HepG2 (cell line): ENCODE measurements around the gene SERP1. TPM values are rescaled to one million over a fixed set of nuclear protein-coding genes. Genes with fewer than 3 reads are reported as not detected.

Experiments used
- ATAC-seq: fragments of 200-7000 bp; cut with Tn5 transposase; 3 replicates; pipeline ENCODE4 v1.9.1; 2020; ENCODE audit warnings: mild to moderate bottlenecking, moderate library complexity
- BruUV-seq: library from RNA; stranded (reverse); fragments of 400-500 nt; replicated peaks from 2 replicates; lab custom pipeline; 2021; lab: Mats Ljungman, UMichigan
- CTCF ChIA-PET: fragments of 300-600 bp; formaldehyde crosslinking; extraction: SDS; loops from one replicate; lab custom pipeline; 2021; ENCODE audit warnings: low total read pairs, inconsistent platforms, low intra/inter-chr PET ratio; lab: Yijun Ruan, JAX
- POLR2A ChIA-PET: fragments of 350-600 bp; sonication (Branson Sonifier 250); formaldehyde crosslinking; loops from one replicate; lab custom pipeline; 2020; ENCODE audit warnings: antibody characterized with exemption, inconsistent platforms; lab: Yijun Ruan, JAX
- DNase-seq: peaks from one replicate; pipeline ENCODE4 v3.0.0-alpha.2; 2015; ENCODE audit warnings: low spot score
- FAIRE-seq: peaks from 3 replicates; lab custom pipeline; 2011; peaks lifted over from hg19 to GRCh38; lab: Jason Lieb, UNC
- H2AFZ ChIP-seq: one replicate; pipeline ENCODE4 v1.6.1; 2011; ENCODE audit warnings: low read length, inconsistent platforms
- H3K27ac ChIP-seq: fragments of 300-600 bp; 3 replicates; pipeline ENCODE4 v1.8.0; 2011; ENCODE audit warnings: mixed run types, mild to moderate bottlenecking, mixed read lengths, low read length, inconsistent platforms; ENCODE audit not compliant: insufficient read depth; ENCODE audit errors: extremely low read length
- H3K27me3 ChIP-seq, 2 experiments: fragments of 200-600 bp in 1 of 2; 2 replicates in 1 of 2; 3 replicates in 1 of 2; pipeline versions ENCODE4 v1.6.0 to v1.8.0; 2011; ENCODE audit warnings: low read length in 2 of 2, mild to moderate bottlenecking in 2 of 2, moderate library complexity in 2 of 2, inconsistent platforms in 1 of 2; ENCODE audit not compliant: insufficient read depth in 2 of 2, control insufficient read depth in 1 of 2
- H3K36me3 ChIP-seq, 2 experiments: fragments of 200-600 bp in 1 of 2; replicated peaks in 1 of 2; 2 replicates in 1 of 2; 3 replicates in 1 of 2; pipeline versions ENCODE4 v1.5.1 to v1.8.0; 2011; ENCODE audit warnings: low read length in 2 of 2, inconsistent platforms in 1 of 2; ENCODE audit not compliant: insufficient read depth in 2 of 2, control insufficient read depth in 1 of 2
- H3K4me1 ChIP-seq: 2 replicates; pipeline ENCODE4 v1.5.1; 2012; ENCODE audit warnings: low read length, inconsistent platforms; ENCODE audit not compliant: insufficient read depth
- H3K4me2 ChIP-seq: 2 replicates; pipeline ENCODE4 v1.6.0; 2011; ENCODE audit warnings: low read depth, low read length, inconsistent platforms
- H3K4me3 ChIP-seq, 3 experiments: fragments of 200-600 bp in 1 of 3; sonication (generic), shearing (Covaris generic) in 1 of 3; replicated peaks in 1 of 3; 2 replicates each; pipeline ENCODE4 v1.5.1; 2011 to 2016; ENCODE audit warnings: low read length in 3 of 3, inconsistent platforms in 2 of 3, low read depth in 2 of 3, mild to moderate bottlenecking in 2 of 3, control low read depth in 1 of 3, mixed read lengths in 1 of 3; ENCODE audit not compliant: insufficient read depth in 1 of 3
- H3K79me2 ChIP-seq: one replicate; pipeline ENCODE4 v1.6.1; 2011; ENCODE audit warnings: low read length, inconsistent platforms; ENCODE audit not compliant: insufficient read depth
- H3K9ac ChIP-seq: 2 replicates; pipeline ENCODE4 v1.6.0; 2011; ENCODE audit warnings: mild to moderate bottlenecking, low read depth, low read length, inconsistent platforms; ENCODE audit not compliant: insufficient read depth
- H3K9me3 ChIP-seq: 2 replicates; pipeline ENCODE4 v1.5.1; 2012; ENCODE audit warnings: mild to moderate bottlenecking, low read length
- H4K20me1 ChIP-seq: 2 replicates; pipeline ENCODE4 v1.6.0; 2011; ENCODE audit warnings: inconsistent platforms, mild to moderate bottlenecking, low read length, moderate library complexity; ENCODE audit not compliant: insufficient read depth
- HDAC2 ChIP-seq: sonication (generic); formaldehyde crosslinking; IDR thresholded peaks from 2 replicates; pipeline ENCODE4 v1.4.0; 2020; ENCODE audit warnings: missing genetic modification reagents
- POLR2A ChIP-seq, 2 experiments: IDR thresholded peaks; 2 replicates each; pipeline ENCODE4 v1.6.1; 2011; ENCODE audit warnings: low read depth in 2 of 2, low read length in 2 of 2, mild to moderate bottlenecking in 1 of 2, moderate library complexity in 1 of 2; ENCODE audit not compliant: insufficient read depth in 1 of 2
- PRDM15 ChIP-seq: sonication (generic); formaldehyde crosslinking; IDR thresholded peaks from 2 replicates; pipeline ENCODE4 v1.4.0; 2020; ENCODE audit warnings: missing genetic modification reagents
- U2AF2 ChIP-seq: fragments of 200-400 bp; formaldehyde crosslinking; IDR thresholded peaks from 2 replicates; pipeline ENCODE4 v1.6.1; 2017; ENCODE audit warnings: low read depth, mild to moderate bottlenecking, low read length
- ZNF232 ChIP-seq: sonication (generic); formaldehyde crosslinking; IDR thresholded peaks from 2 replicates; pipeline ENCODE4 v1.4.0; 2020; ENCODE audit warnings: missing genetic modification reagents, borderline replicate concordance
- WGBS: methylation state at CpG from one replicate; pipeline ENCODE4 v1.1.6; 2017; ENCODE audit warnings: low lambda C conversion rate; 5-methylcytosine and 5-hydroxymethylcytosine counted together
- in situ Hi-C: cut with HindIII; loops from 2 replicates; pipeline ENCODE4 v1.10.0; 2017; ENCODE audit warnings: low pct_unique_long_range_greater_than_20kb; ENCODE audit not compliant: extremely low pct_ligation_motif_present
- intact Hi-C: fragments of 100-400 bp; cut with micrococcal nuclease; formaldehyde crosslinking; loops from one replicate; pipeline ENCODE4 v1.10.0; 2022; ENCODE audit not compliant: unreplicated experiment
- polyA plus RNA-seq, 8 experiments: library from polyadenylated mRNA; depleted of rRNA in 3 of 8; stranded (reverse) in 7 of 8; unstranded in 1 of 8; fragments of >200 nt; fragmentation: Illumina TruSeq in 4 of 8; extraction: Trizol in 4 of 8; gene quantifications; 2 replicates each; pipeline versions ENCODE4 v1.2.1 to v1.2.3, GENCODE V29; 2011 to 2016; ENCODE audit warnings: low read depth in 4 of 8, missing spikeins in 1 of 8, mixed read lengths in 1 of 8; ENCODE audit not compliant: insufficient read depth in 1 of 8
- total RNA-seq, 5 experiments: library from RNA; depleted of rRNA; stranded (reverse); fragments of >200 nt; fragmentation: Illumina TruSeq; extraction: Trizol; gene quantifications; 2 replicates each; pipeline ENCODE4 v1.2.3, GENCODE V29; 2016; ENCODE audit warnings: low read depth in 1 of 5

The SERP1 gene
- total and polyA plus RNA-seq, 2 of the 13 experiments (the other 11 are each of a cell fraction or from before 2014, with no cell fraction given), result 61.2 to 95.0 TPM

GRCh38 chr3:150520408-150520807, 25.9 kb downstream of the SERP1 start:
- H3K9me3 ChIP-seq, result no peaks in the 10 kb centered on the region
- H3K36me3 ChIP-seq, result no peaks in the 10 kb centered on the region
- no peaks in the 10 kb centered on the region for H3K79me2 ChIP-seq
- H3K4me1 ChIP-seq, result peaks cover 12% of the 10 kb centered on the region
- in situ Hi-C loops, result loop anchor here (10.0 kb wide), 1 partner anchor 344 kb away; no protein-coding TSS in a partner anchor
- ChIA-PET CTCF (no interaction called here), POLR2A (interaction anchor here (1.5 kb wide), 1 partner anchor 26 kb away, joined by 3 read pairs; the partner anchor contains the start of genes EIF2A and SERP1)
- no peaks in the 10 kb centered on the region for H4K20me1 ChIP-seq
- H3K27ac ChIP-seq, result no peak overlapping the region
- H3K4me3 ChIP-seq, result peak overlapping the region; percentile 35 to 68 (median 51)
- FAIRE-seq (no peak), DNase-seq (no peak), ATAC-seq (peak; percentile 74)
- no peak overlapping the region for H3K9ac ChIP-seq
- H3K27me3 ChIP-seq, result peaks cover 0 to 31% of the 10 kb centered on the region in 2 experiments; a peak in 4 of 5 replicates
- peak overlapping the region; percentile 54 for H2AFZ ChIP-seq
- intact Hi-C loops, result loop anchor here (10.0 kb wide), 1 partner anchor 624 kb away; no protein-coding TSS in a partner anchor
- no TSS peak for BruUV-seq
- peak overlapping the region; percentile 96 for H3K4me2 ChIP-seq
- TF ChIP-seq HDAC2 (no peak), POLR2A (IDR thresholded peaks at IDR 0.05; ENCODE audit: insufficient read depth in 1 of 2, low read depth in 2 of 2, low read length in 2 of 2) (no peak), U2AF2 (no peak), PRDM15 (CRISPR knock-in tag) (peak; percentile 62; the same call in 1 of the 2 replicates), ZNF232 (CRISPR knock-in tag) (no peak)
- TF ChIP-seq, all 625 proteins: peak for 1
- 10% methylated on average over 19 of the region's 24 CpGs for WGBS
